ENCODE results near the gene TMEM200B. TPM values are rescaled to one million over a fixed set of nuclear protein-coding genes. Genes with fewer than 3 reads are reported as not detected.
"Not testable (repeated sequence)": the region's sequence is repeated elsewhere in the genome, so short reads cannot be mapped to it uniquely, and the experiment has no call there.

Gene TMEM200B
- total and polyA plus RNA-seq, 9 donors = 16.2 to 65.9 (median 30.6) TPM

DNA sequence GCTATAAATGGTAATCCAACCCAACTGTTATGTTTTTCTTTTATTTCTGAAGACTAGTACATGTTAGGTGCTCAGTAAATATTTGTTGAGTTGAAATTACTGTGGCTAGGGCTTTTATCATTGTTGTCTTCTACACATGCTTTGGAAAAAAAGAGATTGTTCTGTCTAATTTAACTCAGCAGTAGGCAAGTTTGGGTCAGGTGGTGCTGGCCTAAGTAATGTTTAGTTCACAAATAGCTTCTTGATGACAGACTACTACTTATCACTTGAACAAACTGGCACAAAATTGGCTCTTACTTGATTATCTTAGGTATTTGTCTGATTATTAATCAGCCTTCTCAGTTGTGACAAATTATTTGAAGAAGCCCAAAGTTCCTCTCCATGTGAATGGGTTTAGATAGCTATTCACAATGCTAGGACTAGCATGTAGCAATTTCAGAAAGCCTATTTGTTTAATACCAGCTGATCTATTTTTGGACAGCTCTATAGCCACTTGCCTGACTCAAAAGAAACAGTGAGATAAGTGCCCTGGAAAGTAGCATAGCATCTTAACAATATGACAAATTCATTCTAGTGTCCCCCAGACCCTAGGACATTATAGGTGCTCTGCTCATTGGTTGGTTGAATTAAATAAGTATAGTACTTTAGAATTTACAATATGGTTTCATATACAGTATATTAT lies 32.6 kb downstream of the TMEM200B start:
- Histone ChIP-seq H3K27ac (no peak overlapping the region), H3K4me3 (no peak overlapping the region), H3K4me1 (ENCODE audit: insufficient read depth) (no peaks in the 10 kb centered on the region), H3K36me3 (no peaks in the 10 kb centered on the region), H3K27me3 (no peaks in the 10 kb centered on the region), H3K9me3 (no peaks in the 10 kb centered on the region)
- intact Hi-C loops (cut with DNase I) = no loop called here
- DNase-seq = no peak
- TF ChIP-seq EP300 (IDR thresholded peaks at IDR 0.05) = no peak

GRCh38 chr1:29084196-29084521 lies 39.5 kb downstream of the TMEM200B start:
- TF ChIP-seq CTCF (IDR thresholded peaks at IDR 0.05) = no peak
- no peak for TF ChIP-seq POLR2A (IDR thresholded peaks at IDR 0.05)
- no peak for TF ChIP-seq EP300 (IDR thresholded peaks at IDR 0.05)
- Histone ChIP-seq H3K27ac (no peak overlapping the region), H3K4me3 (no peak overlapping the region), H3K36me3 (no peaks in the 10 kb centered on the region), H3K27me3 (no peaks in the 10 kb centered on the region), H3K9me3 (no peaks in the 10 kb centered on the region), H3K4me1 (ENCODE audit: insufficient read depth) (no peaks in the 10 kb centered on the region)
- WGBS, 3 donors = 70 to 80% (median 77%) methylated on average over 2 of the region's 2 CpGs
- intact Hi-C loops (cut with DNase I) = no loop called here
- no peak for DNase-seq

GRCh38 chr1:29083317-29084195 lies 40.1 kb downstream of the TMEM200B start:
- H3K36me3 ChIP-seq = no peaks in the 10 kb centered on the region
- peak overlapping the region; percentile 24 for H3K4me3 ChIP-seq
- DNase-seq = no peak
- TF ChIP-seq CTCF (IDR thresholded peaks at IDR 0.05) (no peak), POLR2A (IDR thresholded peaks at IDR 0.05) (no peak), EP300 (IDR thresholded peaks at IDR 0.05) (no peak)
- WGBS, 3 donors = 35 to 40% (median 39%) methylated on average over 3 of the region's 3 CpGs
- H3K27ac ChIP-seq = no peak overlapping the region
- intact Hi-C loops (cut with DNase I) = no loop called here
- no peaks in the 10 kb centered on the region for H3K27me3 ChIP-seq
- H3K4me1 ChIP-seq (ENCODE audit: insufficient read depth) = no peaks in the 10 kb centered on the region
- no peaks in the 10 kb centered on the region for H3K9me3 ChIP-seq

DNA sequence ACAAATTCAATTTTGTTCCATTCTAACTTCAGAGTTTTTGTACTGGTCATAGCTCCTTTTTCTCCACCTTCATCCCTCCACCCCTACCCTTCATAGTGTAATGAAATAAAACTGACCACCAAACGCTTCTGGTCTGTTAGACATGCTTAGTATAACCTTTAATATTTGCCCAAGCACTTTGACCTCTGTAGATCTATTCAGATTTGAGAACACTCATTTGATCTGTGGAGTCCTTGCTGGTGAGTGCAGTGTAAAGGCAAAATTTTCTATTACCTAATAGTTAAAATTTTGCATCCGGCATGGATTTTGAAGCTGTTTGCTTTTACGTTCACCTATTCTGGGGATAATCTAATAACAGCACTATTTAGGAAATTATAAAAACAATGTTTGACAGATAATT lies 41.2 kb downstream of the TMEM200B start:
- intact Hi-C loops (cut with DNase I) = no loop called here
- Histone ChIP-seq H3K27me3 (no peaks in the 10 kb centered on the region), H3K9me3 (no peaks in the 10 kb centered on the region), H3K27ac (no peak overlapping the region), H3K4me3 (peak overlapping the region; percentile 24), H3K36me3 (no peaks in the 10 kb centered on the region), H3K4me1 (ENCODE audit: insufficient read depth) (no peaks in the 10 kb centered on the region)
- DNase-seq = no peak
- 86 to 90% (median 86%) methylated on average over 3 of the region's 3 CpGs for WGBS, 3 donors
- TF ChIP-seq EP300 (IDR thresholded peaks at IDR 0.05) (no peak), CTCF (IDR thresholded peaks at IDR 0.05) (no peak)

DNA sequence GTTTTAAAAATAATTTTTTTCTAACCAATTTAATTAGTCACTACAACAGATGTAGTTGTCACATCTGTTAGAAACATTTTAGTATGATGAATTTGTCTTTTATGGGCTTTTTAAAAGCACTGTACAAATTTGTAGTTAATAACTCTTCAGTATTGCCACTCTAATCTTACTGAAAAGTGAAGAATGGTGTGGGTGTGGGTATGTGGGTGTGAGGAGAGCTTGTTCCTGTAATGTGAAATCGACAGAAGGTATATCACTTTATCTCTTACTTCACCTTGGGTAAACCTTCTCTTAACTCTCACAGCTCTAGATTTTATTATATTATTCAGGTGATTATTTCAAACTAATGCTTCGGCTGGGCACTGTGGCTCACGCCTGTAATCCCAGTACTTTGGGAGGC lies 42.5 kb downstream of the TMEM200B start:
- no peak for DNase-seq
- H3K36me3 ChIP-seq = no peaks in the 10 kb centered on the region
- H3K4me1 ChIP-seq (ENCODE audit: insufficient read depth) = no peaks in the 10 kb centered on the region
- H3K27ac ChIP-seq = no peak overlapping the region
- intact Hi-C loops (cut with DNase I) = no loop called here
- no peaks in the 10 kb centered on the region for H3K9me3 ChIP-seq
- H3K27me3 ChIP-seq = no peaks in the 10 kb centered on the region
- 78 to 84% (median 83%) methylated on average over 3 of the region's 3 CpGs for WGBS, 3 donors
- no peak for TF ChIP-seq CTCF (IDR thresholded peaks at IDR 0.05)
- H3K4me3 ChIP-seq = no peak overlapping the region

DNA sequence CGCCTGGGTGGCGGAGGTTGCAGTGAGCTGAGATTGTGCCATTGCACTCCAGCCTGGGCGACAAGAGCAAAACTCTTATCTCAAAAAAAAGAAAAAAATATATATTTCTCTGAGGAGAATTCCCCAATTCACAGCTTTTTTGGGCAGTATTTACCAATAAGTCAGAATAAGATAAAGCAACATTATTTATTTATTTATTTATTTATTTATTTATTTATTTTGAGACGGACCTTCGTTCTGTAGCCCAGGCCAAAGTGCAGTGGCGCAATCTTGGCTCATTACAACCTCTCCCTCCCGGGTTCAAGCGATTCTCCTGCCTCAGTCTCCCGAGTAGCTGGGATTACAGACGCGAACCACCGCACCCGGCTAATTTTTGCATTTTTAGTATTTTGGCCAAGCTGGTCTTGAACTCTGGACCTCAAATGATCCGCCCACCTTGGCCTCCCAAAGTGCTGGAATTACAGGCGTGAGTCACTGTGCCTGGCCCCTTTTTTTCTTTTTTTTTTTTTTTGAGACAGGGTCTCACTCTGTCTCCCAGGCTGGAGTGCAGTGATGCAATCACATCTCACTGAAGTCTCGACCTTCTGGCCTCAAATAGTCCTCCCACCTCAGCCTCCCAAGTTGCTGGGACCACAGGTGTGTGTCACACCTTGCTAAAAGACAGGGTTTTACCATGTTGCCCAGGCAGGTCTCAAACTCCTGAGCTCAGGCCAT lies 43.6 kb downstream of the TMEM200B start:
- not testable (repeated sequence) for H3K27ac ChIP-seq

More for the DNA sequence above, 43.6 kb downstream of the TMEM200B start:
- DNase-seq; H3K27me3 ChIP-seq; H3K9me3 ChIP-seq; H3K36me3 ChIP-seq; H3K4me1 ChIP-seq (ENCODE audit: insufficient read depth); intact Hi-C loops (cut with DNase I); H3K4me3 ChIP-seq: not testable (repeated sequence)
- WGBS, 3 donors = 88 to 93% (median 91%) methylated on average over 16 of the region's 16 CpGs
